HG03064 (cell line): Measurements from ENCODE around the gene STK40.

Experiments used
- ATAC-seq: cut with Tn5 transposase; IDR thresholded peaks from one replicate; pipeline ENCODE4 v1.9.1; 2021; ENCODE audit warnings: low read depth; ENCODE audit not compliant: unreplicated experiment

The STK40 gene

GRCh38 chr1:36385410-36386264 is at the start of gene STK40:
Gene STK40, minus strand, starts transcription at chr1:36385924. Its CDS starts 24,592 bp downstream, at chr1:36361332.
- ATAC-seq, result peak; percentile 66

- no peak for ATAC-seq
Observed at GRCh38 chr1:36433102-36433501, 47.4 kb upstream of the STK40 start.

- no peak for ATAC-seq
Observed at GRCh38 chr1:36432616-36433015, 46.9 kb upstream of the STK40 start.

- no peak for ATAC-seq
Observed at GRCh38 chr1:36425791-36426190, 40.1 kb upstream of the STK40 start.

GRCh38 chr1:36421649-36422048 is 35.9 kb upstream of the STK40 start:
- no peak for ATAC-seq

- no peak for ATAC-seq
Observed at GRCh38 chr1:36420836-36421317, 35.2 kb upstream of the STK40 start.

GRCh38 chr1:36420409-36420808 is 34.7 kb upstream of the STK40 start:
- no peak for ATAC-seq

GRCh38 chr1:36419569-36419968 is 33.8 kb upstream of the STK40 start:
- no peak for ATAC-seq

GRCh38 chr1:36419140-36419539 is 33.4 kb upstream of the STK40 start:
- no peak for ATAC-seq

GRCh38 chr1:36417931-36418330 is 32.2 kb upstream of the STK40 start:
- ATAC-seq, result no peak

GRCh38 chr1:36415661-36416326 is 30.1 kb upstream of the STK40 start:
- no peak for ATAC-seq

GRCh38 chr1:36414384-36414783 is 28.7 kb upstream of the STK40 start:
- ATAC-seq, result no peak

- no peak for ATAC-seq
Observed at GRCh38 chr1:36411674-36412648, 26.2 kb upstream of the STK40 start.

GRCh38 chr1:36408479-36408878 is 22.8 kb upstream of the STK40 start:
- ATAC-seq, result no peak

- no peak for ATAC-seq
Observed at GRCh38 chr1:36406440-36406839, 20.7 kb upstream of the STK40 start.

- no peak for ATAC-seq
Observed at GRCh38 chr1:36402504-36402890, 16.8 kb upstream of the STK40 start.

- ATAC-seq, result no peak
Observed at GRCh38 chr1:36401602-36402503, 16.1 kb upstream of the STK40 start.

GRCh38 chr1:36400825-36401601 is 15.3 kb upstream of the STK40 start:
- peak; percentile 56 for ATAC-seq

- no peak for ATAC-seq
Observed at GRCh38 chr1:36400514-36400824, 14.7 kb upstream of the STK40 start.
